ENCODE results near the gene ZBTB38. TPM values are rescaled to one million over a fixed set of nuclear protein-coding genes. Genes with fewer than 3 reads are reported as not detected.

ZBTB38 gene
- total and polyA plus RNA-seq, 2 donors (not counting 1 experiment from before 2014, with no cell fraction given), result 96.0 to 191 TPM

GRCh38 chr3:141382571-141382970 lies 14.3 kb downstream of the ZBTB38 start:
- H3K4me1 ChIP-seq (ENCODE audit: control insufficient read depth, extremely low read depth, insufficient read depth, low read length), result no peaks in the 10 kb centered on the region
- DNase-seq (ENCODE audit: low read depth in 2 of 2), result no peak
- H3K4me3 ChIP-seq (replicated peaks in 1 of 4; ENCODE audit: control extremely low read depth in 1 of 4, insufficient read depth in 1 of 4, low read depth in 3 of 4, low read length in 4 of 4), result no peak overlapping the region
- H3K9ac ChIP-seq (ENCODE audit: insufficient read depth, low read length), result no peak overlapping the region
- no peaks in the 10 kb centered on the region for H3K27me3 ChIP-seq (ENCODE audit: control insufficient read depth, insufficient read depth, low read length)
- H3K27ac ChIP-seq (ENCODE audit: insufficient read depth, low read length), result no peak overlapping the region
- H4K20me1 ChIP-seq (ENCODE audit: control insufficient read depth, extremely low read depth, insufficient read depth, low read length), result no peaks in the 10 kb centered on the region
- no peak overlapping the region for H3K4me2 ChIP-seq (ENCODE audit: extremely low read depth, insufficient read depth, low read length)
- peaks cover 2% of the 10 kb centered on the region for H3K36me3 ChIP-seq (ENCODE audit: control insufficient read depth, insufficient read depth, low read length)
- no peak for TF ChIP-seq EZH2 (IDR thresholded peaks at IDR 0.05; ENCODE audit: low read length, missing control alignments)
- TF ChIP-seq CTCF (conservative IDR thresholded peaks at IDR 0.05 in 1 of 2, IDR thresholded peaks at IDR 0.05 in 1 of 2; ENCODE audit: low read depth in 1 of 2, low read length in 2 of 2), result no peak
- no peaks in the 10 kb centered on the region for H3K9me3 ChIP-seq (ENCODE audit: control insufficient read depth, insufficient read depth, low read depth, low read length)
- no peak overlapping the region for H2AFZ ChIP-seq (ENCODE audit: low read length)
- H3K79me2 ChIP-seq (ENCODE audit: control insufficient read depth, insufficient read depth, low read length), result peaks cover 65% of the 10 kb centered on the region

- Histone ChIP-seq H3K4me3 (replicated peaks in 1 of 4; ENCODE audit: control extremely low read depth in 1 of 4, insufficient read depth in 1 of 4, low read depth in 3 of 4, low read length in 4 of 4) (peak overlapping the region; percentile 3 to 98 (median 36)), H3K4me2 (ENCODE audit: extremely low read depth, insufficient read depth, low read length) (peak overlapping the region; percentile 72), H3K27me3 (ENCODE audit: control insufficient read depth, insufficient read depth, low read length) (no peaks in the 10 kb centered on the region), H3K27ac (ENCODE audit: insufficient read depth, low read length) (peak overlapping the region; percentile 58), H3K9me3 (ENCODE audit: control insufficient read depth, insufficient read depth, low read depth, low read length) (no peaks in the 10 kb centered on the region), H3K36me3 (ENCODE audit: control insufficient read depth, insufficient read depth, low read length) (no peaks in the 10 kb centered on the region), H3K79me2 (ENCODE audit: control insufficient read depth, insufficient read depth, low read length) (peaks cover 60% of the 10 kb centered on the region), H2AFZ (ENCODE audit: low read length) (no peak overlapping the region), H4K20me1 (ENCODE audit: control insufficient read depth, extremely low read depth, insufficient read depth, low read length) (no peaks in the 10 kb centered on the region), H3K9ac (ENCODE audit: insufficient read depth, low read length) (no peak overlapping the region), H3K4me1 (ENCODE audit: control insufficient read depth, extremely low read depth, insufficient read depth, low read length) (peaks cover under 1% of the 10 kb centered on the region)
- no peak for TF ChIP-seq CTCF (conservative IDR thresholded peaks at IDR 0.05 in 1 of 2, IDR thresholded peaks at IDR 0.05 in 1 of 2; ENCODE audit: low read depth in 1 of 2, low read length in 2 of 2)
- no peak for TF ChIP-seq EZH2 (IDR thresholded peaks at IDR 0.05; ENCODE audit: low read length, missing control alignments)
- DNase-seq (ENCODE audit: low read depth in 2 of 2), result peak; percentile 59 to 95
These were observed 15.3 kb downstream of the ZBTB38 start for GRCh38 chr3:141383555-141384129.

GRCh38 chr3:141384157-141384556 lies 15.9 kb downstream of the ZBTB38 start:
- Histone ChIP-seq H3K27me3 (ENCODE audit: control insufficient read depth, insufficient read depth, low read length) (no peaks in the 10 kb centered on the region), H3K9me3 (ENCODE audit: control insufficient read depth, insufficient read depth, low read depth, low read length) (no peaks in the 10 kb centered on the region), H4K20me1 (ENCODE audit: control insufficient read depth, extremely low read depth, insufficient read depth, low read length) (no peaks in the 10 kb centered on the region), H3K27ac (ENCODE audit: insufficient read depth, low read length) (peak overlapping the region; percentile 58), H3K4me2 (ENCODE audit: extremely low read depth, insufficient read depth, low read length) (peak overlapping the region; percentile 72), H3K4me3 (replicated peaks in 1 of 4; ENCODE audit: control extremely low read depth in 1 of 4, insufficient read depth in 1 of 4, low read depth in 3 of 4, low read length in 4 of 4) (peak overlapping the region in 2 of 4 experiments; percentile 66 to 98), H3K9ac (ENCODE audit: insufficient read depth, low read length) (no peak overlapping the region), H3K4me1 (ENCODE audit: control insufficient read depth, extremely low read depth, insufficient read depth, low read length) (peaks cover 2% of the 10 kb centered on the region), H3K79me2 (ENCODE audit: control insufficient read depth, insufficient read depth, low read length) (peaks cover 60% of the 10 kb centered on the region), H3K36me3 (ENCODE audit: control insufficient read depth, insufficient read depth, low read length) (no peaks in the 10 kb centered on the region), H2AFZ (ENCODE audit: low read length) (no peak overlapping the region)
- DNase-seq (ENCODE audit: low read depth in 2 of 2), result peak; percentile 53 to 71
- TF ChIP-seq CTCF (conservative IDR thresholded peaks at IDR 0.05 in 1 of 2, IDR thresholded peaks at IDR 0.05 in 1 of 2; ENCODE audit: low read depth in 1 of 2, low read length in 2 of 2) (no peak), EZH2 (IDR thresholded peaks at IDR 0.05; ENCODE audit: low read length, missing control alignments) (no peak)
